Measurements from ENCODE around the gene AK8. TPM values are rescaled to one million over a fixed set of nuclear protein-coding genes. Genes with fewer than 3 reads are reported as not detected.

Gene AK8
- polyA plus RNA-seq, 3 donors: 0.08 TPM; not detected in 2

DNA sequence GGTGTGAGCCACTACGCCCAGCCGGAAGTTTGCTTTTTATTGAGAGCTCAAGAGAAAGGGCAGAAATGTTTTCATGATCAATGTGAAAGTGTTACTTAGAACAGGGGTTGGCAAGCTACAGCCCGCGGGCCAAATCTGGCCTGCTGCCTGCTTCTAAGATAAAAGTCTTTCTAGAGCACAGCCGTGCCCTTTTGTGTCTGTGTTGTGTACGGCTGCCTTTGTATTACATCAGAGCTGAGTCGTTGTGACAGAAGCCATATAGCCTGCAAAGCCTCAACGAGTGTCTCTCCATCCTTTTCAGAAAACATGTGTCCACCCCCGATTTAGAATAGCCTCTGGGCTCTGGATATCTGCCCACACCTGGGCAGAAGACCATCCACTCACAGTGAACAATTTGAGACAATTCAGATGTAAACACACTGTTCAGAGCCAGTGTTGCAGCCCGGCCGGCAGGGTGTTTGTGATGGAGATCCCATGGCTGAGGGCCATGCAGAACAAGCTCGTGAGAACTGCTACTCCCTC, 28.8 kb downstream of the AK8 start:
- Histone ChIP-seq H3K36me3 (replicated peaks in 1 of 2; ENCODE audit: control insufficient read depth in 1 of 2, insufficient read depth in 2 of 2, low read length in 2 of 2) (no peaks in the 10 kb centered on the region), H3K79me2 (ENCODE audit: insufficient read depth, low read length) (no peaks in the 10 kb centered on the region), H3K4me1 (ENCODE audit: control insufficient read depth in 1 of 2, insufficient read depth in 2 of 2, low read length in 2 of 2) (no peaks in the 10 kb centered on the region), H3K9ac (ENCODE audit: insufficient read depth, low read length, poor library complexity, severe bottlenecking) (no peak overlapping the region), H3K27me3 (ENCODE audit: control insufficient read depth in 2 of 2, insufficient read depth in 2 of 2, low read length in 2 of 2) (no peaks in the 10 kb centered on the region), H3K27ac (ENCODE audit: low read depth in 1 of 2, low read length in 2 of 2) (no peak overlapping the region), H3K4me2 (replicated peaks; ENCODE audit: extremely low read depth, low read length, poor library complexity, severe bottlenecking) (no peak overlapping the region), H3K4me3 (replicated peaks in 1 of 3; ENCODE audit: low read depth in 2 of 3, low read length in 3 of 3) (no peak overlapping the region), H2AFZ (ENCODE audit: insufficient read depth, low read depth, low read length, poor library complexity, severe bottlenecking) (no peak overlapping the region), H4K20me1 (ENCODE audit: insufficient read depth, low read length) (no peaks in the 10 kb centered on the region), H3K9me3 (replicated peaks in 1 of 2; ENCODE audit: control insufficient read depth in 1 of 2, insufficient read depth in 1 of 2, low read length in 2 of 2) (no peaks in the 10 kb centered on the region)
- TF ChIP-seq, protein P1, sequence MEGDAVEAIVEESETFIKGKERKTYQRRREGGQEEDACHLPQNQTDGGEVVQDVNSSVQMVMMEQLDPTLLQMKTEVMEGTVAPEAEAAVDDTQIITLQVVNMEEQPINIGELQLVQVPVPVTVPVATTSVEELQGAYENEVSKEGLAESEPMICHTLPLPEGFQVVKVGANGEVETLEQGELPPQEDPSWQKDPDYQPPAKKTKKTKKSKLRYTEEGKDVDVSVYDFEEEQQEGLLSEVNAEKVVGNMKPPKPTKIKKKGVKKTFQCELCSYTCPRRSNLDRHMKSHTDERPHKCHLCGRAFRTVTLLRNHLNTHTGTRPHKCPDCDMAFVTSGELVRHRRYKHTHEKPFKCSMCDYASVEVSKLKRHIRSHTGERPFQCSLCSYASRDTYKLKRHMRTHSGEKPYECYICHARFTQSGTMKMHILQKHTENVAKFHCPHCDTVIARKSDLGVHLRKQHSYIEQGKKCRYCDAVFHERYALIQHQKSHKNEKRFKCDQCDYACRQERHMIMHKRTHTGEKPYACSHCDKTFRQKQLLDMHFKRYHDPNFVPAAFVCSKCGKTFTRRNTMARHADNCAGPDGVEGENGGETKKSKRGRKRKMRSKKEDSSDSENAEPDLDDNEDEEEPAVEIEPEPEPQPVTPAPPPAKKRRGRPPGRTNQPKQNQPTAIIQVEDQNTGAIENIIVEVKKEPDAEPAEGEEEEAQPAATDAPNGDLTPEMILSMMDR (IDR thresholded peaks at IDR 0.05): no peak
- H3K4me3 Mint-ChIP-seq: no peak overlapping the region
- DNase-seq: no peak
- H3K27me3 Mint-ChIP-seq (ENCODE audit: low read depth in 3 of 3): peaks cover 3 to 7% (median 4%) of the 10 kb centered on the region in 3 donors
- intact Hi-C loops (cut with micrococcal nuclease): no loop called here
- peaks cover 6% of the 10 kb centered on the region for H3K4me1 Mint-ChIP-seq
- H3K9me3 Mint-ChIP-seq: no peaks in the 10 kb centered on the region
- 84% methylated on average over 7 of the region's 12 CpGs for WGBS (ENCODE audit: insufficient coverage)
- H3K27ac Mint-ChIP-seq: peak overlapping the region in 1 of 7 donors; percentile 18
- no peaks in the 10 kb centered on the region for H3K36me3 Mint-ChIP-seq

DNA sequence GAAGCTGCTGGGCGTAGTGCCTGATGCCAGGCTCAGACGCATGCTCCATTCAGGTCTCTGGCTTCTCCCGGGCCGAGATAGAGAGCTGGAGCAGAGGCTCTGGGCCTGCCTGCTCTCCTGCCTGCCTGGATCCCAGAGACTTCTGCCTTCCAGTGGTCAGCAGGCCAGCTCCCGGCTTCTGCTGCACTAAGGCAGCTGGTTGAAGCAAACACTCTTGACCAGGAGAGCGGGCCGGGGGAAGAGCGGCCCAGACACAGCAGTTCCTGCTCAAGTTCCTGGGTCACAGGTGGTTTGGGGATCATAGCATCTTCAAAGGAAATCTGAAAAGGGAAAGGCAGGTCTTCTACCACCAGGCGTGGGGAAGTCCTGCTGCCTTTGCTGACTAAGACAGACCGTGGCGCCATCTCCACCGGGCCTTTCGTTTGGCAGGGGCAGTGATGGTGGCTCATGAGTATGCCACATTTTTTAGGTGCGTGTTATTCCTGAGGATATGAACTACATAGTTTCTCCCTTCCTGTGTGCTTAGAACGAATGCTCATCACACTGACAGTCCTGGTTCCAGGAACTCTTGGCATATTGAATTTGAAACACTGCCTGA, 31.1 kb downstream of the AK8 start:
- no peaks in the 10 kb centered on the region for H3K27me3 ChIP-seq (ENCODE audit: control insufficient read depth in 2 of 2, insufficient read depth in 2 of 2, low read length in 2 of 2)
- H3K9me3 ChIP-seq (replicated peaks in 1 of 2; ENCODE audit: control insufficient read depth in 1 of 2, insufficient read depth in 1 of 2, low read length in 2 of 2): no peaks in the 10 kb centered on the region
- 87% methylated on average over 15 of the region's 15 CpGs for WGBS (ENCODE audit: insufficient coverage)
- H2AFZ ChIP-seq (ENCODE audit: insufficient read depth, low read depth, low read length, poor library complexity, severe bottlenecking): no peak overlapping the region
- H3K4me3 ChIP-seq (replicated peaks in 1 of 3; ENCODE audit: low read depth in 2 of 3, low read length in 3 of 3): no peak overlapping the region
- H3K9ac ChIP-seq (ENCODE audit: insufficient read depth, low read length, poor library complexity, severe bottlenecking): no peak overlapping the region
- no peaks in the 10 kb centered on the region for H3K79me2 ChIP-seq (ENCODE audit: insufficient read depth, low read length)
- no peak overlapping the region for H3K27ac ChIP-seq (ENCODE audit: low read depth in 1 of 2, low read length in 2 of 2)
- H3K4me1 ChIP-seq (ENCODE audit: control insufficient read depth in 1 of 2, insufficient read depth in 2 of 2, low read length in 2 of 2): no peaks in the 10 kb centered on the region
- no peak for DNase-seq
- H3K4me2 ChIP-seq (replicated peaks; ENCODE audit: extremely low read depth, low read length, poor library complexity, severe bottlenecking): no peak overlapping the region
- intact Hi-C loops (cut with micrococcal nuclease): no loop called here
- H3K36me3 ChIP-seq (replicated peaks in 1 of 2; ENCODE audit: control insufficient read depth in 1 of 2, insufficient read depth in 2 of 2, low read length in 2 of 2): no peaks in the 10 kb centered on the region
- peaks cover 0 to 2% (median 0%) of the 10 kb centered on the region in 7 donors for H3K9me3 Mint-ChIP-seq
- H3K36me3 Mint-ChIP-seq: no peaks in the 10 kb centered on the region
- H3K4me1 Mint-ChIP-seq: peaks cover 6% of the 10 kb centered on the region
- H3K27me3 Mint-ChIP-seq (ENCODE audit: low read depth in 3 of 3): peaks cover 3 to 7% (median 3%) of the 10 kb centered on the region in 3 donors
- no peaks in the 10 kb centered on the region for H4K20me1 ChIP-seq (ENCODE audit: insufficient read depth, low read length)
- TF ChIP-seq, protein P1 (IDR thresholded peaks at IDR 0.05): no peak
- no peak overlapping the region for H3K4me3 Mint-ChIP-seq
- no peak overlapping the region for H3K27ac Mint-ChIP-seq
